PC-3 (cell line): Measurements from ENCODE around the gene DMAC2. TPM values are rescaled to one million over a fixed set of nuclear protein-coding genes. Genes with fewer than 3 reads are reported as not detected.

Experiments used
- ATAC-seq: fragments of 200-7000 bp; cut with Tn5 transposase; 2 replicates; pipeline ENCODE4 v1.9.1; 2020; ENCODE audit warnings: mild to moderate bottlenecking, moderate library complexity
- BruUV-seq: library from RNA; stranded (reverse); fragments of 400-500 nt; replicated peaks from 2 replicates; lab custom pipeline; 2021; lab: Mats Ljungman, UMichigan
- CTCF ChIA-PET: fragments of 300-600 bp; sonication (Branson Sonifier 250); formaldehyde crosslinking; loops from one replicate; lab custom pipeline; 2022; ENCODE audit warnings: antibody characterized with exemption; lab: Charles Lee
- POLR2A ChIA-PET: fragments of 300-600 bp; sonication (Branson Sonifier 250); formaldehyde crosslinking; loops from one replicate; lab custom pipeline; 2022; ENCODE audit warnings: antibody characterized with exemption; ENCODE audit not compliant: unreplicated experiment; lab: Charles Lee
- DNase-seq: peaks from one replicate; pipeline ENCODE4 v3.0.0-alpha.2; 2015
- H2AFZ ChIP-seq: fragments of 300-600 bp; sonication (generic); 2 replicates; pipeline ENCODE4 v1.6.0; 2016; ENCODE audit warnings: antibody characterized with exemption, low read length
- H3F3A ChIP-seq: fragments of 300-600 bp; sonication (generic); one replicate; pipeline ENCODE4 v1.6.0; 2017; ENCODE audit warnings: antibody characterized with exemption, low read length, control low read depth, mild to moderate bottlenecking; ENCODE audit not compliant: unreplicated experiment
- H3K27ac ChIP-seq: fragments of 300-600 bp; sonication (generic); 2 replicates; pipeline ENCODE4 v1.5.1; 2016; ENCODE audit warnings: mild to moderate bottlenecking, low read length
- H3K27me3 ChIP-seq: fragments of 300-600 bp; sonication (generic); 2 replicates; pipeline ENCODE4 v1.6.1; 2016; ENCODE audit warnings: low read length, mixed read lengths
- H3K36me3 ChIP-seq: fragments of 300-600 bp; sonication (generic); 2 replicates; pipeline ENCODE4 v1.6.1; 2016; ENCODE audit warnings: low read depth, mixed run types, low read length, mixed read lengths
- H3K4me1 ChIP-seq: fragments of 300-600 bp; sonication (generic); 2 replicates; pipeline ENCODE4 v1.5.1; 2016; ENCODE audit warnings: low read length; ENCODE audit not compliant: insufficient read depth
- H3K4me2 ChIP-seq: fragments of 300-600 bp; sonication (generic); 2 replicates; pipeline ENCODE4 v1.6.0; 2016; ENCODE audit warnings: low read length
- H3K4me3 ChIP-seq: fragments of 300-600 bp; sonication (generic); 2 replicates; pipeline ENCODE4 v1.5.1; 2016; ENCODE audit warnings: mild to moderate bottlenecking, low read length, mixed read lengths
- H3K79me2 ChIP-seq: fragments of 300-600 bp; sonication (generic); 2 replicates; pipeline ENCODE4 v1.6.1; 2017; ENCODE audit warnings: low read length, mixed read lengths
- H3K9ac ChIP-seq: fragments of 300-600 bp; sonication (generic); 2 replicates; pipeline ENCODE4 v1.6.0; 2016; ENCODE audit warnings: mild to moderate bottlenecking, low read length
- H3K9me2 ChIP-seq: fragments of 300-600 bp; sonication (generic); replicated peaks from 2 replicates; pipeline ENCODE4 v1.6.1; 2016; ENCODE audit warnings: mixed run types, low read length, mixed read lengths
- H3K9me3 ChIP-seq: fragments of 300-600 bp; sonication (generic); 2 replicates; pipeline ENCODE4 v1.6.1; 2016; ENCODE audit warnings: low read length, mixed read lengths
- H4K20me1 ChIP-seq: fragments of 300-600 bp; sonication (generic); 2 replicates; pipeline ENCODE4 v1.6.1; 2016; ENCODE audit warnings: low read length, mixed read lengths
- EZH2 ChIP-seq: fragments of 300-600 bp; sonication (generic); IDR thresholded peaks from one replicate; pipeline ENCODE4 v1.6.1; 2017; ENCODE audit warnings: antibody characterized with exemption, mild to moderate bottlenecking, low read length; ENCODE audit not compliant: unreplicated experiment
- EZH2phosphoT487 ChIP-seq: fragments of 300-600 bp; sonication (generic); IDR thresholded peaks from 2 replicates; pipeline ENCODE4 v1.6.1; 2018; ENCODE audit warnings: mild to moderate bottlenecking, antibody characterized with exemption, low read length, borderline replicate concordance
- intact Hi-C: fragments of 100-400 bp; cut with micrococcal nuclease; formaldehyde crosslinking; loops from 2 replicates; pipeline ENCODE4 v1.9.0; 2023
- total RNA-seq: library from RNA; depleted of rRNA; stranded (reverse); fragments of >200 nt; gene quantifications from 2 replicates; pipeline ENCODE4 v1.2.3, GENCODE V29; 2014
- TF ChIP-seq, protein P1 (sequence below): fragments of 300-600 bp; sonication (generic); conservative IDR thresholded peaks from 2 replicates; pipeline ENCODE4 v1.5.1; 2017; ENCODE audit warnings: antibody characterized with exemption, low read depth, mild to moderate bottlenecking, low read length

DMAC2 gene
- total RNA-seq, 1 experiment from 2014 or later = 36.8 TPM

DNA sequence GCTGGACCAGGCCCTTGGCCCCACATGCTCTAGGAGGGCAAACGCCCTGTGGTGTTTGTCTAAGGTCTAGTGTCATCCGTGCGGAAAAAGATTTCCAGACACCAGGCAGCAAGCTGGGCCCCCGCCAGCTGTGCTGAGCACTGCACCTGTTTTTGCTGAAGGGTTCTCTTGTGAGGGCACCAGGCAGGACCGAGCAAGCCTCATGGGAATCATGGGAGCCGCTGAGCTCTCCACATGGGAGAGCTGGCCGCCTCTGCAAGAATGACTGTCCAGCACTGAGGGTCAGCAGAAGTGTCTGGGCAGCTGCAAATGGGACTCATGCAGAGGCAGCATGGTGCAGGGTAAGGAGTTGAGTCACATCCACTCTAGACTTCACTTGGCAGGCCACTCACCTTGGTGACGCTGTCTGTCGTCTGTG is 24.5 kb downstream of the DMAC2 start:
- Histone ChIP-seq H3K27ac (no peak overlapping the region), H3K27me3 (no peaks in the 10 kb centered on the region), H3F3A (no peaks in the 10 kb centered on the region), H4K20me1 (no peaks in the 10 kb centered on the region), H3K4me3 (no peak overlapping the region), H3K4me2 (no peak overlapping the region), H2AFZ (no peak overlapping the region), H3K79me2 (no peaks in the 10 kb centered on the region), H3K36me3 (0 out of 2 replicates have a peak, but pooled peaks cover 3% of the 10 kb centered on the region), H3K4me1 (no peaks in the 10 kb centered on the region), H3K9ac (no peak overlapping the region), H3K9me3 (no peaks in the 10 kb centered on the region), H3K9me2 (no peaks in the 10 kb centered on the region)
- ATAC-seq (no peak), DNase-seq (no peak)
- POLR2A ChIA-PET = no interaction called here
- intact Hi-C loops = no loop called here
- no TSS peak for BruUV-seq
- CTCF ChIA-PET = no interaction called here
- TF ChIP-seq EZH2 = no peak

DNA sequence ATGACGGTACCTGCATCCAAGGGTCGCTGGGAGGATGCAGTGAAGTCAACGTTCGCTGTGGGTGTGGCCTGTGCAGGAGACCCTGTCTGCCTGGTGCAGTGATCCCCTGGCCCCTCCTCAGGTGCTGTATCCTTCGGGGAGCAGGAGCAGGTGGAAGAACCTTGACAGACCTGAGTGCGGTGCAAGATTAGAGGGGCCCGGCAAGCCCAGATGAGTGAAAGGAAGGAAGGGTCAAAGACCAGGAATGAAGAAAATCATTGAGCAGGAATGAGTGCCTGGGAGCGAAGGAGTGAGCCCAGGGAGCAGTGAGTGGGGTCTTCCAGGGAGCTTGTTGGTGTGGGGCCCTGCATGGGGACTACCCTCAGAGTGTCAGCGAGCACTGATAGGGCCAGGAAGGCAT is 25.3 kb downstream of the DMAC2 start:
- Histone ChIP-seq H4K20me1 (no peaks in the 10 kb centered on the region), H3K4me2 (no peak overlapping the region), H3K27me3 (no peaks in the 10 kb centered on the region), H3K27ac (no peak overlapping the region), H3K4me3 (no peak overlapping the region), H3K9me3 (no peaks in the 10 kb centered on the region), H3F3A (no peaks in the 10 kb centered on the region), H3K9me2 (no peaks in the 10 kb centered on the region), H3K79me2 (no peaks in the 10 kb centered on the region), H2AFZ (no peak overlapping the region), H3K9ac (no peak overlapping the region), H3K4me1 (peaks cover 2% of the 10 kb centered on the region), H3K36me3 (no peaks in the 10 kb centered on the region)
- ChIA-PET CTCF (no interaction called here), POLR2A (no interaction called here)
- ATAC-seq (no peak), DNase-seq (no peak)
- TF ChIP-seq EZH2 = no peak
- TF ChIP-seq, protein P1, sequence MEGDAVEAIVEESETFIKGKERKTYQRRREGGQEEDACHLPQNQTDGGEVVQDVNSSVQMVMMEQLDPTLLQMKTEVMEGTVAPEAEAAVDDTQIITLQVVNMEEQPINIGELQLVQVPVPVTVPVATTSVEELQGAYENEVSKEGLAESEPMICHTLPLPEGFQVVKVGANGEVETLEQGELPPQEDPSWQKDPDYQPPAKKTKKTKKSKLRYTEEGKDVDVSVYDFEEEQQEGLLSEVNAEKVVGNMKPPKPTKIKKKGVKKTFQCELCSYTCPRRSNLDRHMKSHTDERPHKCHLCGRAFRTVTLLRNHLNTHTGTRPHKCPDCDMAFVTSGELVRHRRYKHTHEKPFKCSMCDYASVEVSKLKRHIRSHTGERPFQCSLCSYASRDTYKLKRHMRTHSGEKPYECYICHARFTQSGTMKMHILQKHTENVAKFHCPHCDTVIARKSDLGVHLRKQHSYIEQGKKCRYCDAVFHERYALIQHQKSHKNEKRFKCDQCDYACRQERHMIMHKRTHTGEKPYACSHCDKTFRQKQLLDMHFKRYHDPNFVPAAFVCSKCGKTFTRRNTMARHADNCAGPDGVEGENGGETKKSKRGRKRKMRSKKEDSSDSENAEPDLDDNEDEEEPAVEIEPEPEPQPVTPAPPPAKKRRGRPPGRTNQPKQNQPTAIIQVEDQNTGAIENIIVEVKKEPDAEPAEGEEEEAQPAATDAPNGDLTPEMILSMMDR = no peak
- TF ChIP-seq EZH2phosphoT487 = no peak
- intact Hi-C loops = no loop called here
- BruUV-seq = no TSS peak

DNA sequence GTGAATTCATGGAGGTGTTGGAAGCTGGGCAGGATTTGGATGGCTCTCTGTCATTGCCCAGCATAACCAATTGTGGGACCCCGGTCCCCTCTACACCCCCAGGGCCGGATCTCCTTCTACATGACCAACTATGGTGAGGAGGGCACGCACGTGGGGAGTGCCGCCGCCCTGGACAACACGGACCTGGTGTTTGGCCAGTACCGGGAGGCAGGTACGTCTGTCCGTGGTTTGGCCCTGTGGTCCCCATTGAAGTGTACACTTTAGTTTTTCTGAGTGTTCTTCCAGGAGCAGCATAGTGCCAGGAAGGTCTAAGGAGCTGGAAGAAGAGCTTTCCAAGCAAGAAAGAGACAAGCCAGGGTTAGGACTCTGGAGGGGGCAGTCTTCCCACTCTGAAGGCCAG is 25.8 kb downstream of the DMAC2 start:
- ChIA-PET POLR2A (no interaction called here), CTCF (no interaction called here)
- no peaks in the 10 kb centered on the region for H3K36me3 ChIP-seq
- no peak overlapping the region for H3K27ac ChIP-seq
- H3K9me2 ChIP-seq = no peaks in the 10 kb centered on the region
- ATAC-seq (no peak), DNase-seq (no peak)
- no peak overlapping the region for H3K4me2 ChIP-seq
- H3K4me3 ChIP-seq = no peak overlapping the region
- no peaks in the 10 kb centered on the region for H3K79me2 ChIP-seq
- intact Hi-C loops = no loop called here
- BruUV-seq = no TSS peak
- no peaks in the 10 kb centered on the region for H3F3A ChIP-seq
- H2AFZ ChIP-seq = no peak overlapping the region
- H3K9me3 ChIP-seq = no peaks in the 10 kb centered on the region
- H4K20me1 ChIP-seq = no peaks in the 10 kb centered on the region
- no peaks in the 10 kb centered on the region for H3K27me3 ChIP-seq
- H3K9ac ChIP-seq = no peak overlapping the region
- peaks cover 7% of the 10 kb centered on the region for H3K4me1 ChIP-seq
- TF ChIP-seq EZH2 = no peak
- TF ChIP-seq, protein P1 = no peak
- TF ChIP-seq EZH2phosphoT487 = no peak
